GM18508 (cell line): Measurements from ENCODE around the gene AGTR1.
"Not testable (repeated sequence)": the region's sequence is repeated elsewhere in the genome, so short reads cannot be mapped to it uniquely, and the experiment has no call there.

Source experiments
- ATAC-seq: cut with Tn5 transposase; IDR thresholded peaks from one replicate; pipeline ENCODE4 v1.9.1; 2021; ENCODE audit warnings: moderate number of reproducible peaks; ENCODE audit not compliant: insufficient read depth, unreplicated experiment

AGTR1 gene

DNA sequence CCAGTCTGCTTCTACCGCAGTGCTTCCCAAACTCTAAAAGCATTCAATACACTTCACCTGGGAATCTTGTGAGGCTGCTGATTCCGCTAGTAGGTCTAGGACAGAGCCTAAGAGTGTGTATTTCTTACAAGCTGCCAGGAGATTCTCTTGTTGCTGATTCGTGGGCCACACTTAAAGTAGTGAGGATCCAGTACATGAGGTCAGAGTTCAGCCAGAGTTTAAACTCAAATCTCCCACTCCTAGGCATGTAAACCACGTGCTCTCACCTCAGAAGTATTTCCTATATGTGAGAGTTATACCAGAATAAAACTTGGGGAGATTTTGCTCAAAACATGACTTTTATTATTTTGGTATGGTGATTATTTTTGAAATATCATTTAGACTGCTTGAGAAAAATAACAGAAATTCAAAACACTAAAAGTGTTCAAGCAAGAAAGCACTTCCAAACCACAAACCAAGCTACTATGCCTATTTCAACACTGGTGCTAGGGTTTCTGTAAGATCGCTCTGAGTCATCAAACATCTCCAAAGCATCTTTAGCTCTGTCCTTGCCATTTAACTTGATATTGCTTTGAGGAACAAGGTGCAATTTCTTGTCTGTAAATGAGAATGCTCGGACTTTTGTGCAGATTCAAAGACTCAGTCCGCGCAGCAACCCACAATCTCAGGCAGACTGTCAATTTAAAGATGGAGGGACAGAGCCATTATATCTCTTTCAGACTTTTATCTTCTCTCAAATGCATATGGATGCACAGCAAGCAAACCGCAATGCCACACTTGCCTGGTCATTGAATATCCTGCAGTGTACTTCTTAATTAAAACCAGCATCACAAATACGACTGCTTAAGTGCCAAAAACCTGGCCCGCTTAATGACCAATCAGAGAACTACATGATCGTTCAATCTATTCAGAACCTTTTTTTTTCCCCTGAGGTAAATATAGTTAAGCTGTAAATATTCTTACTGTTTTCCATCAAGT is 59.8 kb downstream of the AGTR1 start:
- no peak for ATAC-seq

DNA sequence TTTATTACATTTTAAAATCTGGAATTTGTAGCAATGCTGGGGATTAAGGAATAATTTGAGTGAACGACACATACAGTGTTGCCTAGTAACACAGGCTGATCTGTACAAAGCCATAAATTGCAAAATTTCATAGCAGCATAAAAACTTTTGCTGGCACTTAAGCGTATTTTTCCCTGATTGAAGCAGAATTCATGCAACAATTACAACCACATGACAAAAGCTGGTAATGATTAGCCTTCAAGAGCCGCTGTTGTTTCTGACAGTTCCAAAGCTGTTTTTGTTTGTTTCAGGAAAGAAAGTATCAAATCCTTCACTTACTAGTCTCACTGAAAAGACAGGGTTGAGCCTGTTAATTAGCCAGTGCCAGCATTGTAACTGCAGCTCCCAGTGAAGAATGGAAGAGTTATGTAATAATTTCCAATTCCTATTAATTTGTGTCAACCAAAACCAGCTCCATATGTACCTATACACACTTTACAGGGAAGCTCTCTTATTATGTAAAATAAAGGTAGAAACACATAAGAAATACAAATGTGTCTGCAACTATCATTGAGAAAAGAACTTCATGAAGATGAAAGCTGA is 60.7 kb downstream of the AGTR1 start:
- ATAC-seq, result no peak

DNA sequence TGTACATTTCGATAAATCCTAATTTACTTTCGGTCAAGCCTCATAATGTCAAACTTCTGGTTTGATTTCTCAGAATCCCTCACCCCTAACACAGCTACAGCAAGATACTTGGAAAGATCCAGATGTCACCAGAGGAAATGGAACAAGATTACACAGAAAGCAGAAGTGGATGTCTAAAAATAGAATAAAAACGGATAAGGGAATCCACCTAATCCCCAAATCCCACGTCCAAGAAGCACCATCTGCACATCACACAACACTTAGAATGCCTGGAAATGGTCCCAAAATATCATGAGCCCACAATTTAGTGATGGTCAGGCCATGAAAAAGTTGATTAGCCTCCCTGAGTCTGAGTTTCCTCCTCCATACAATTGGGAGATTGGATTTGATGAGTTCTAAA is 61.7 kb downstream of the AGTR1 start:
- ATAC-seq, result no peak

DNA sequence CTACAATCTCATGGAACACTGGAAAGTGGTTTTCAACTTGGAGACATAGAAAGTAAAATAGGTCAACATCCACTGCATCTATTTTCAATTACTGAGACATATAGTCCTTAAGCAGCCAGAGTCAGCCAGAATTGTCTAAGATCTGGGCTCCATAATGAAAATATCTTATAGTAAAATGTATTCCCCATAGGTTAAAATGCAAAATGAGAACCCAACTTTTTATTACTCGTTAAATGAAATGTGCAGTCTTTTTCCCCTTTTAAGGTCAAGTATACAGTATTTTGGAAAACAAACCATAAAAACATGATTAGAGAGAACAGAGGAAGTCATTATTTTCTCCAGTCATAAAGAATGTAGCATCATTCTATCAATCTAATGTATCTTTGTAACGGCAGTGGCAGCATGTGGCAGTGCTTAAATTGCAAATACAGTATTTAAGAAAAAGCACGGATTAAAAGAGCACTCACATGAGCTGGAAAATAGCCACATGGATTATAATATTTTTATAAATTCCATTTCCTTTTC is 65.5 kb downstream of the AGTR1 start:
- no peak for ATAC-seq

DNA sequence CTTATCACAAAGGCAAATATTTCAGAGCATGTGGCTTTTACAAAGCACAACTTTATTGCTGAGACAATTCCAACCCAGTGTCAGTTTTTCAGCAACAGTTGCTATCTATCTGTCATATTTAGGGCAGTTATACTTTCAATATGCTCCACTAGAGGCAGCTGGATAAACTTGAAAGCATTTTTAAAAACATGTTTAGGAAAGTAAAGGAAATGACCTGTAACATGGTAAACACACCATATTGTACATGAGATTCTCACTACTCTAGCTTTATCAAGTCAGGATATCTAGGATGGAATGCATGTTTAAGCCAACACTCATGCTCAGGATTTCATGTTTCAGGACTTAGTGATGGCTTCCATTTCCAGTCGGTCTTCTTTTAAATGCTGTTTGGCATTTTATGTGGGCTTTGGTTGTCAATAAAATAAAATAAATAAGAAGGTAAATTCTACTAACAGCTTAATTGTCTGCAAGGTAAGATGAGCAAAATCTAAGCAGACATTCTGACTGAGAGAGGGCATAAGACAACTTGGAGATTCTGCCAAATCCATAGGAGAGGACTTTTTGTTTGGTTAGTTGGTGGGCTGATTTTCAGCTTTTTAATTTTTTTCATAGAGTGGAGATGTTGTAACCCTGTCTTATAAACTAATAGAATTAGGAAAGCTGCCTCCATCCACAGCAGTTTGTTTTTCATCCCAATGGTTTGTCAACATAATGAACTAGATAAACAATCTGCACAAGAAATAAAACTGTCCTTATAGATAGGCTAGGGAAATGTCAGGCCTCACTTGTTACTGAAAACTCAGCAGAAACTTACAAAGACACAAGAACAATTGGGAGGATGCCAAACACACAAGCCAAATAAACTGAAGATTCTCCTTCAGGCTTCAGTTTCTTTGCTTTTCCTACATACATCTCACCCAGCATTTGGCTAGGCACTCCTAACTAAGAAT is 66.6 kb downstream of the AGTR1 start:
- ATAC-seq, result no peak

DNA sequence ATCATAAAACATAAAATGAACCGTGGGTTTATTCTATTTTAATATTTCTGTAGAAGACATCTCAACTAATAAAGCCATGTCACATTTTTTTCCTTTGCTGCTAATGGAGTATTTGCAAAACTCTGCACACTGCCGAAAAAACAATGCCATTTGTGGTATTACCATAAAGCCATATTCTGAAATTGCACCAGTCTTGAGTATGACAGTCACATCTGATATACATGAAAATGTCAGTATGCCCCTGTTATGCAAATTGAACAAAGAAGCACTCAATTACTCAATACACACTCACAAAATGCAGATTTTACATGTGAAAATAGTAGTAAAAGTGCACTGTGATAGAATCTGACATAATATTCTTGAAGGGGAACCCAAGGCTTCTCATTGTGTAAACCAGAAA is 74.7 kb downstream of the AGTR1 start:
- no peak for ATAC-seq

DNA sequence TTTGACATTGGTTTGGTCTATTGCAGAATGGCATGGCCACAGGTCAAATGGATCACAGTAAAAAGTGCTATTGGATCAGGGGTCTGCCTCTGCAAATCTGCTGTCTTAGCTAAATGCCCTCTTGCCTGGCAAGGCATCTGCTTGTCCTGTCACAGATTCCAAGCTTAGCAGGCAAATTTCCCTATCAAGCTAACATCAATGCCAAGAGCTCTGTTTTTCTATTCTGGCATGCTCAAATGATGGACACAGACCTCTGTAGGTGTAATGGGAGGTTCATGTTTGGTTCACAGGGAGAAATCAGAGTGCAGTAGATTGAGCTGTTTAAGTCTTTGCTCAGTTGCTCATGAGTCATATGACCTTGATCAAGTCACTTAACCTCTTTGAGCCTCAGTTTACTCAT is 75.1 kb downstream of the AGTR1 start:
- ATAC-seq, result no peak

DNA sequence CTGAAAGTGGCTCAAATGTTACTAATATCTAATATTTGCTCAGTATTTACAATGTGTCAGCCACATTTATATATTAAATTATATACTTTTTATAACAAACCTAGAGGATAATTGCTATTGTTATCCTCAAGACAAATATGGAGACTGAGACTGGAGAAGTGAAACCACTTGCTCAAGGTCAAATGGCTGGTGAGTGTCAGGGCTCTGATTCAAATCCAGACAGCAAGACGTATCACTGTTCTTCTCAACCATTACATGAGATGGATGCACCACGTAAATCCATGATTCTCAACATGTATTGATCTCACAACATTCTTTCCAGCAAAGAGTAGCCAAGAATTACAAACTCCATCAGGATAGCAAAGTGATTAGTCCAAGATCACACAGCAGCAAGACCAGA is 76.1 kb downstream of the AGTR1 start:
- ATAC-seq, result no peak

DNA sequence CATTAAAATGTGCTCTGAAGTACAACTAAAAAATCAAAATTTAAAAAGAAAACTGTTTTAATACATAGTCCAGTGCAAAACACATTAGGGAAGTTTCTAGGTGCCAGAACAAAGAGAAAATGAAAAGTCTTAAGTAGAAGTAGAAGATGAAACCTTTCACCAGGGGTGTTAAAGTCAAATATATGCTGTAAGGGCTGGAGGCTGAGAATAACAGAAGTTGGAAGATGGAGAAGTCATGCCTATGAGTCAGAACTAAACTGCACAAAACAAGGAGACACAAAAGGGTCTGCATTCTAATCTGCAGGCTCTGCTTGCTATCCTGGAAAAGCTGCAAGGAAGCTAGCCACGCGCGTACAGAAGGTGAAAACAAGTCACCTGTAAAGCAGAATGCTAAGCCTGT is 81.2 kb downstream of the AGTR1 start:
- ATAC-seq, result no peak

DNA sequence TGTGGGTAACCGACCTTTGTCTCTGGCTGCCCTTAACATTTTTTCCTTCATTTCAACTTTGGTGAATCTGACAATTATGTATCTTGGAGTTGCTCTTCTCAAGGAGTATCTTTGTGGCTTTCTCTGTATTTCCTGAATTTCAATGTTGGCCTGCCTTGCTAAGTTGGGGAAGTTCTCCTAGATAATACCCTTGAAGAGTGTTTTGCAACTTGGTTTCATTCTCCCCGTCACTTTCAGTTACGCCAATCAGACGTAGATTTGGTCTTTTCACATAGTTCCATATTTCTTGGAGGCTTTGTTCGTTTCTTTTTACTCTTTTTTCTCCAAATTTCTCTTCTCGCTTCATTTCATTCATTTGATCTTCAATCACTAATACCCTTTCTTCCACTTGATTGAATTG is 87.3 kb downstream of the AGTR1 start:
- not testable (repeated sequence) for ATAC-seq

DNA sequence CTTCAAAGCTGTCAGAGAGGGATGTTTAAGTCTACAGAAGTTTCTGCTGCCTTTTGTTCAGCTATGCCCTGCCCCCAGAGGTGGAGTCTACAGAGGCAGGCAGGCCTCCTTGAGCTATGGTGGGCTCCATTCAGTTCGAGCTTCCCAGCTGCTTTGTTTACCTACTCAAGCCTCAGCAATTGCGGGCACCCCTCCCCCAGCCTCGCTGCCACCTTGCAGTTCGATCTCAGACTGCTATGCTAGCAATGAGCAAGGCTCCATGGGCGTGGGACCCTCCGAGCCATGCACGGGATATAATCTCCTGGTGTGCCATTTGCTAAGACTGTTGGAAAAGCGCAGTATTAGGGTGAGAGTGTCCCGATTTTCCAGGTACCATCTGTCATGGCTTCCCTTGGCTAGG is 88.5 kb downstream of the AGTR1 start:
- not testable (repeated sequence) for ATAC-seq

DNA sequence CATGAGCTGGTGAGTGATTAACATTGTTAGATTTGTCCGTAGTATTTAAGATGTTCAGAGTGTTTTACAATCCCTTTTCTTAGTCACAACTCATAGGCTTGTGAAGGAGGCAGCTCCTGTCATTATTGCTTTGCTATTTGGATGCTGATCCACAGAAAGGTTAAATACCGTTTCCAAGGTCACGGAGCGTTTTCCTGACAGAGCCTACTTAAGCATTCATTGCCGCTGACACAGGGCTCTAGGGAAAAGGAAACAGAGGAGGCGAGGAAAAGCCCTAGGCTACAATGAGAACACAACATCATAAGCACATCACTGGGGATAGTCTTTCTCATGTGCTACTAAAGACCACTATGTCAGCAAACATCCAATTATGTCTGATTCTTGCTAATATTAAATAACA is 91.4 kb downstream of the AGTR1 start:
- no peak for ATAC-seq

DNA sequence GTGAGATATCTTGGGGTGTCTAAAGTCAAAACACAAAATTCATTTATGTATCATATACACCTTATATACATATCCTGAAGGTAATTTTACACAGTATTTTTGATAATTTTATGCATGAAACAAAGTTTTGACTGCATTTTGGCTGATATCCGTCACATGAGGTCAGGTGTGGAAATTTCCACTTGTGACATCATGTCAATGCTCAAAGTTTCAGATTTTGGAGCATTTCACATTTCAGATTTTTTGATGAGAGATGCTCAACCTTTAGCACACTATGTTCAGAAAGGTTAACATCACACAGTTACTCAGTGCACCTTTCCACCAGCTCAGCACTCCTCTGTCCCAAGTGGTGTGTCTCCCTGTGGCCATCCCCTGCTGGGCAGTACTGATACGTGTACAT is 92.2 kb downstream of the AGTR1 start:
- no peak for ATAC-seq

DNA sequence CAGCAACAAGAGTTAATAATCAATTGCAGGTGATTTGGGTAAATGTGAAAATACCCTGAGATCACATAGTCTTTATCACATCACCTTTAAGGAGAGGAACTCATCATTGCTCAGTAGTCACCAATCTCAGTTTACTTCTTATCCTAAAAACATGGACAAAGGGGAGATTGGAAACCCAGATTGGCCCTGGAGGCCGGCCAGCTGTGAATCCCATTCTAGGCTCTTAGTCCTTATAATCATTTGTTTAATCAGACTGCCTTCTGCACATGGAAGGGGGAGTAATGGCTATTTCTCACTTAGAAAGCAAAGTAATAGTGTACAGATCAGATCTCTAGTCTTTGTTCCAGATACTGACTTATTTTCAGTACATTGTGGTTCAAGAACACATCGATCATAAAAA is 92.7 kb downstream of the AGTR1 start:
- no peak for ATAC-seq

DNA sequence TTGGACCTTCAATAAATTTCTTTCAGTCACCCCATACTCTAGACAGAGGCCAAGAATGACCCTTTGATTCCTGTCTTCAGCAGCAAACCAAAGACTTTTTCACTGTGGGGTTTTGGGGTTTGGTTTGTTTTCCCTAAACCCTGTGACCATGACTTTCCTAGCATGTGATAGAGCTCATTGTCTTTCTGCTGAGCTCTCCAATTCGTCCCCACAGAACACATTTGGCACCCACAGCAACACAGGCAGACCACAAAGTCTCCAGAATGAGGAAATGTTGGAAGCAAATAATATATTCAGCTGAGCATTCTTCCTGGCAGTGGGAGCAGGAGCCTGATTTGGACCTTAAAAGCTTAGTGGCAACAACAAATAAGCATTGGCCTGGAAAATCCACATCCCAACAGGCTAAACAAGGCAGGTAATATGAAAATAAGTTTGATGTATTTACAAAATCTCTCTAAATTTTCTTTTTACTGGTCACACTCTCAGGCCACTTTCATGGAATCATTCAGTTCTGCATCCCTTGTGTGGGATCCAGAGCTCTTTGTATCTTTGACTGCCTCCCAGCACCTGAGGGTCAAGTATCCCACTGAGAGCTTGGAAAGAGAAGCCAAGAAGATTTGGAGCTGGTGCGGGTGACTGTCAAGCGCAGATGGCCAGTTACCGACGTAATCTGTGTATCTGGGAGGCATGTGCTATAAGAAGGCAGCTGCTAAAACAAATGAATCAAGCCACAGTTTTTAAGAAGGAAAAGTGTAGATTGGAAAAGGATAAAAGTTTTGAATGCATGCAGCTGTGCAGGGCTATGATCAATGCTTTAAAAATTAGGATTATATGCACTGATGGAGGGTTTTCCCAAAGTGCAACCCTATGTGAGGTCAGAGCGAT is 93.4 kb downstream of the AGTR1 start:
- ATAC-seq, result no peak

DNA sequence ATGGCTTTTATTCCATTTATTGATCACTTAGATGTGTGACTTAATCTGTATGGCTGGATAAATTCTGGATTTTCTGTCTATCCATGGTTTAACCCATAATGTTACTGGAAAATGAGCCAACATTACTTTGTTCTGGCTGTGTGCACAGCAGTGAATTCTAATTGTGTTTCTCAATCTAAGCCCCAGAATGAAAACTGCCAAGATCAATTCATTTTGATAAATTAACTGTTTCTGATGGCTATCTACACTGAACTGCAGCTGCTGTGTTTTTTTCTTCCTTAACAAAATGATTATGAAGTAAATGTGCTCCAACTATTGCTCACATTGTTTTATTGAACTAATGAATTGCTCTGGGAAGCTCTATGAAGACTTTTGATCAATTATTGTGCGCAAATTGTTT is 94.2 kb downstream of the AGTR1 start:
- no peak for ATAC-seq

DNA sequence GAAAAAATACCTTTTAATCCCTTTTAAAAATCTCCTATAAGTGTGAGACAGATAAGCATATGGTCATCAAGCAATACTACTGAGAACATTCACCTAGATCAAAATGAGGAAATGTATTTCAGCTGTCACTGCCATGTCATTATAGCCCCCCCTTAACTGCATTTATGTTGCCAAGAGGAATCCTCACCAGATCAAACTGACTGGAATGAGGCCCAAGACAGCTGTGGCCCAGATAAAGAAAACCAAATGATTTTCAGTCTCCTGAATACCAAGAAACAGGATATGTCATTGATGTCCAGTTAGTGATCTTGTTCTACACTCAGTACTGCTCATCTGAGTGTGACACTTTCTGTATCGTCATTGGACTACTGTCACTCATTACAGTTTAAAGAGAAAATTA is 94.8 kb downstream of the AGTR1 start:
- no peak for ATAC-seq
